HG02973 (cell line): ENCODE measurements around the gene CNIH4.
"Not testable (repeated sequence)": the region's sequence is repeated elsewhere in the genome, so short reads cannot be mapped to it uniquely, and the experiment has no call there.

Experiments
- ATAC-seq: cut with Tn5 transposase; IDR thresholded peaks from one replicate; pipeline ENCODE4 v1.9.1; 2021; ENCODE audit warnings: moderate library complexity; ENCODE audit not compliant: unreplicated experiment

The CNIH4 gene

DNA sequence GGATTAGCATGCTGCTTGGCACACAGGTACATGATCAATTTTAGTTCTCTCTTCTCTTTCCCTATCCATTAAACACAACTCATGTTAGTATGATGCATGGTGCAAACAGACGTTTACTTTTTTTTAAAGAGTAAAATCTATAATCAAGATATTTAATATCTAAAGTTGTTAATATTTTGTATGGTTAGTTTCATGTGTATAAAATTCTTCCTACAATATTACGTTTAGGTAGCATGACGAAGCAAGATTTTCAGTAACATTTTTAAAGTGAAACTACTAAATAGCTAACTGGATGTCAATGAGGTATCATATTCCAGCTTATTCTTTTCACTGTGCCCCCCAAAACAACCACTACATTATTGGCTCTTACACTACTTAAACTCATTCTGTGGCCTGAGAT, 36.6 kb downstream of the CNIH4 start:
- ATAC-seq = no peak

DNA sequence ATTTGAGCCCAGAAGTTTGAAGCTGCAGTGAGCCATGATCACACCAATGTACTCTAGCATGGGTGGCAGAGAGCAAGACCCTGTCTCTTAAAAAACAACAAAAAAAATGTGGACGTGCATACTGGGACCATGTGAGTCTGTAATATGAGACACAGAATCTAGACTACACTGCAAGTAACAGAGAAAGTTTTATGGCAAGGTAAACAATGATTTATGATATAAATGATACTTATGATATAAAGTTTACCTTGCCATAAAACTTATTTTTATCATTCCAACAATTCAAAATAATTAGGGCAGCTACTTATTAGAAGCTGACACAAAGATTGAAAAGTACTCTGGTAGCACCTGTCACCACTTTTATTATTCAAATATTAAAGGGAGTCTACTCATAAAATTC, 43.2 kb downstream of the CNIH4 start:
- no peak for ATAC-seq

DNA sequence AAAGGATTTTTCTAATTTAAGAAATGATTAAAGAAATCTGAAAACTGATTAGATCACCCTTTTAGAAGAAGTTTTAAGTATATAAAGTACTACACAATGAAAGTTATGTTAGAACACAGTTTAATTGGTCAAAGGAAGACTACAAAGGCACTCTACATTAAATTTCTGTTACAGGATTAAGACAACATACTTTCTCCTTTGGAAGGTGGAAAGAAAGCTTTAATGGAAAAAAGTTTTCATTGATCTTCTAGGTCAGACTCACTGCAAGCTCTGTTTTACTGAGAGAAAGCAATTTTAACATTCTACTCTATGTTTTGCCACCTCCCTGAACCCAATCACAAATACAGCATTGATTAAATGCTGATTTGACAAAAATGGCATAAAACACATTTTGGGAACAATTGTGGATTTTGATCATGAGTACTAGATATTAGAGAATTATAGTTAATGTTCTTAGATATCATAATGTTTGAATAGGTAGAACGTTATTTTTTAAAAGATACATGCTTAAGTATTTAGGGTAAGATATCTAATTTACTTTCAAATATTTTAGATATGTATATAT, 45.9 kb downstream of the CNIH4 start:
- ATAC-seq = no peak

DNA sequence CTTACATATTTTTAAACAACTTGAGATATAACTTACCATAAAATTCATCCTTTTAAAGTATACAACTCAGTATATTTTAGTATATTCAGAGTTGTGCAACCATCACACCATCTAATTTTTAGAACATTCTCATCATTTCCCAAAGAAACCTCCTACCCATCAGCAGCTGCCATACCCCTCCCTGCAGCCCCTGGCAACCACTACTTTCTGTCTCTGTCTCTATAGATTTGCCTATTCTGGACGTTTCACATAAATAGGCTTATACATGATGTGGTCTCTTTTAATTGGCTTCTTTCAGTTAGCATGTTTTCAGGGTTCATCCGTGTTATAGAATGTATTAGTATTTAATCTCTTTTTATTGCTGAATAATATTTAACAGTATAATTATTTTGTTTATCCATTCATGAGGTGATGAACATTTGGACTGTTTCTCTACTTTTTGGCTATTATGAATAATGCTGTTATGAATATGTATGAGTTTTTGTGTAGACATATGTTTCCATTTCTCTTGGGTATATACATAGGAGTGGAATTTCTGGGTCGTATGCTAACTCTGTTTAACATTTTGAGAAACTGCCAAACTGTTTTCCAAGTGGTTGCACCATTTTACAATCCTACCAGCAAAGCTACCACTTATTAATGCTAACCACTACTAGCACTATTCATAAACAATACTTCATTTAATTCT, 48.4 kb downstream of the CNIH4 start:
- ATAC-seq = no peak

DNA sequence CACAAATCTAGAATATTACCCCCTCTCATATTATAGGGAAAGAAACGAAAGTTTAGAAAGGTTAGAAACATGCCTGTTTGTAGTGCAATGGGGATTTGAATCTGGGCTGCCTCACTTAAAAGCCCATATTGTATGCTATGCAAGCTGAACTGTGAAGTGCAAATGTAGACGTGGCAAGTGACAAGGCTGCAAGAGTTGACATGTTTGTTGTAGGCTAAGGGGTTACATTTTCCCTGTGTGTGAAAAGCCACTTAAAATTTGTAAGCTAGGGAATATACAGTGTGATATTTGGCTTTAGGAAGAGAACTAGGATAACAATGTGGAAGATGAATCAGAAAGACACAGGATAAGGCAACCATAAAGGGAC, 48.9 kb downstream of the CNIH4 start:
- no peak for ATAC-seq

DNA sequence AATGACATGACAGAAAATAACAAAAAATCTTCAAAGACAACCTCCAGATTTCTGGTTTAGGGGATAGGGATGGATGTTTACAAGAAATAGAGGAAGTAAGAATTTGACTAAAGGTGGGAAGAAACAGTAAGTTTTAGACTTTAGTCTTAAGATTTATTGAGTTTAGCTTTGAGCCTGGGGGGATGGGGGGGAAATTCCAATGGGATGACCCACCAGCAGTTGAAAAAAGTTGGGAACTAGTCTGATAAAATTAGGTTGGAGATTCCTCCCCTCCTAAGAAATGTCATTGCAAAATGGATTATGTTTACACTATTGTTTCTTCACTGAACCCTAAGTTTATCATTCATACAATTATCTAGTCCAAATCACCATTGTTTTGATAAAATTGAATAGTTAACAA, 49.5 kb downstream of the CNIH4 start:
- no peak for ATAC-seq

DNA sequence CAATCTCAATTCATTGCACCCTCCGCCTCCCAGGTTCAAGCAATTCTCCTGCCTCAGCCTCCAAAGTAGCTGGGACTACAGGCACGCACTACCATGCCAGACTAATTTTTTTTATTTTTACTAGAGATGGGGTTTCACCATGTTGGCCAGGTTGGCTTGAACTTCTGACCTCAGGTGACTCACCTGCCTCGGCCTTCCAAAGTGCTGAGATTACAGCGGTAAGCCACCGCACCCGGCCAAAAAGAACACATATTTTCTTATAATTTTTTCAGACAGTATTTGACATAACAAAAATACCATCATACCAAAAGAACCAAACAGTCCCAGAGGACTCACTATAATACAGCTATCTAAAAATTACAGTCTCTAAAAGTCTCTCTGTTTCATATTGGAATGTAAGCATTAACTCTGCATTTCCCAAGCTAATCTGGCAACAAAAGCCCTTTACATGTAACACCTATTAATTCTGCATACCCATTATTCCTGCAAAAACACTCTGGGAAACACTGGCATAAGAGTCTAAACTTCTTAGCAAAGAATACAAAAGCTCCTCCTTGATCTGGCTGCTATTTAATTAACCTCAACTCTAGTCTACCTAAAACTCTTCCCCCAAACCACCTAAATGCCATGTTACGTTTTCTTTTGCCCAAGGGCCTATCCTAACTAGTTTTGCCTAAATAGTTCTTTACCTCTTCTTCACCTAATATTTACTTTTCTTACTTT, 51.1 kb downstream of the CNIH4 start:
- no peak for ATAC-seq

DNA sequence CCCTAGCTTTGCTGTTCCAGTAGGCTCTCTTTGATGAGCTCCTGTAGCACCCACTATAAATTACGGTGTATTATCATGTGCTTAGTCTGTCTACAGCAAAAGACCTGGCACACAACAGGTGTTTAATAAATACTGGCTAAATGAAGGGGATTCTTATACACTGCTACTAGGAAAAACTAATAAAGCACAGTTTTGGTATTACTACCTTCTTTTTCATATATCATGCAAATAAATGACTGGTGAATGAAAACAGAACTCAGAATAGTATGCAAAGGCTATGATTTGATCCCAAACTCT, 51.6 kb downstream of the CNIH4 start:
- no peak for ATAC-seq

DNA sequence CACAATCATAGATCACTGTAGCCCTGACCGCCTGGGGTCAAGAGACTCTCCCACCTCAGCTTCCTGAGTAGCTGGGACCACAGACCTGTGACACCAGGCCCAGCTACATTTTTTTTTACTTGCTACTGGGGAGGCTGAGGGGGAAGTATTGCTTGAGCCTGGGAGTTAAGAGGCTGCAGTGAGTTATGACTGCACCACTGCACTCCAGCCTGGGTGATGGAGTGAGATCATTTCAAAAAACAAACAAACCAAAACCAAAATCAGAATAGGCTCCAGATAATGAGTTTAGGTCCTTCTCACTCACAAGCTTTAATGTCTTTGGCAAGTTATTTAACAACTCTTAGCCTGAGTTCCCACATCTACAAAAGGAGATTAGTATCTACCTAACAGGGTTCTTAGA, 55.1 kb downstream of the CNIH4 start:
- ATAC-seq = no peak

DNA sequence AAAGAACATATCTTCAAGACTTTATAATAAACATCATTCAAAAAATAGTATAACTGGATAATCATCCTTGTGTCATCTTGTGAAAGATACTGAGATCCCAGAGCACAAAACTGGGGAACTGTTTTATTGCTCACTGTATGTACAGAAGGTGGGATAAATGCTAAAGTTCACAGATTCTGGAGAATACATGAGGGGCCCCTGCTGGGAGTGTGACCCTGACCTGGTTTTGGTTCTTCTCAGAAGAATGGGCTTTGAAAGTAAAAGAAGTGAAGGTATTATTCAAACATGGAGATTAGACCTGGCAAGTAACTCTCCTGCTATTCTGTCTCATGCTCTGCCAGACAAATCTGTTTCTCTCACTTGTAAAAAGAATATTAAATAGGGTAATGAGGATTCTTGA, 63.4 kb downstream of the CNIH4 start:
- no peak for ATAC-seq

DNA sequence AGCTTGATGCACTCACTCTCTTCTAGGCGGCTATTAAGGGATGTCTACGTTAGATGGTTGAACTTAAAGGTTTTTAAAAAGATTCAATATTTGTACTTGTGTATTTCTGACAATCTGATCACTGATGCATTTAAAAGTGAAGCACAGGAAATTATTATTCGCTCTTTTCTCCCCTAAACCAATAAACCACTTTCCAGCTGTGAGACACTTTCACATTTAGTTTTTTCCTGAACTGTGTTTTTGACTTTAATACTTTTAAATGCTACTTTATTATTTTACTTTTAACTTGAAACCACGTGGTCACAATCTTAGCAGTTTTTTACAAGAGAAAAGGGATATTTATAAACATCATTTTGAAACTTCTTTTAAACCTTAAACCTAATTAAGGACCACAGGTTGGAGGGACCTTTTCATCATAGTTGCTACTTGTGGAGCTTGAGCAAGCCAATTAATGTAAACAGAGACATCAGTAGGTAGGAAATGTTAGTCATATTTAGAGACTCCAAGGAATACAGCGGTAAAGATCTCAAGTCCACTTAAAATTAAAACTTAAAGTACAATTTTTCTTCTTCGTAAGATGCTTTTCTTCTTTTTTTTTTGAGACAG, 68.7 kb downstream of the CNIH4 start:
- no peak for ATAC-seq

DNA sequence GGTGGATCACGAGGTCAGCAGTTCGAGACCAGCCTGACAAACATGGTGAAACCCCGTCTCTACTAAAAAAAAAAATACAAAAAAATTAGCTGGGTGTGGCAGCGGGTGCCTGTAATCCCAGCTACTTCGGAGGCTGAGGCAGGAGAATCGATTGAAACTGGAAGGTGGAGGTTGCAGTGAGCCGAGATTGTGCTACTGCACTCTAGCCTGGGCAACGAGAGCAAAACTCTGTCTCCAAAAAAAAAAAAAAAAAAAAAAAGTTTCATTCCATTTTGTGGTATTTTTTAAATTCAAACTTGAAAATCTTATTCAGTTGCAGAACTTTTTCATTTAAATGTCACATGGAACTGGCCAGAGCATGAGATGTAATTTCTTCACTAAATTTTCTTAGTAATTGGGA, 70.2 kb downstream of the CNIH4 start:
- ATAC-seq = not testable (repeated sequence)

DNA sequence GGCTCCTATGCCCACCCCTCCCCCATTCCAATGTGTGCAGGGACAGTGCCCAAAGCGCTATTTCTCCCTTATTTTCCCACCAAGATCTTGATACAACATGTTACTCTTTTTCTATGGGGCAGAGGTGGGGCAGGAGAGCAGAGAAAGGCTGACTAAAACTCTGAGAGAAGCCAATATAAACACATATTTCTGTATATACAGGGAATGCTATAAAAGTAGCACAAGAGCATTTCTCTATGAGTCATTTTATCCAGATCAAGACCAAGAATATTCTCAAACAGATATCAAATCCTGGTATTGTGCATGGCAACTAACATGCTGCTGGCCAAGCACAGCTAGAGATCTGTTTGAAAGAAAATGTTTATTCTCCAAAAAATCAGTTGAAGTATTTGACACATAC, 70.7 kb downstream of the CNIH4 start:
- no peak for ATAC-seq

DNA sequence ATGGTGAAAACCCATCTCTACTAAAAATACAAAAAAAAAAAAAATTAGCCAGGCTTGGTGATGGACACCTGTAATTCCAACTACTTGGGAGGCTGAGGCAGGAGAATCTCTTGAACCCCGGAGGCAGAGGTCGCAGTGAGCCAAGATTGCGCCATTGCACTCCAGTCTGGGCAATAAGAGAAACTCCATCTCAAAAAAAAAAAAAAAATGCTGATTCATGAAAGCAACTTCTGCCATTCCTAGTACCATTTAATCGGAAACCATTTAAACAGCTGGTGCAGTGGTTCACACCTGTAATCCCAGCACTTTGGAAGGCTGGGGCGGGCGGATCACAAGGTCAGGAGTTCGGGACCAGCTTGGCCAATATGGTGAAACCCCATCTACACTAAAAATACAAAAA, 72.0 kb downstream of the CNIH4 start:
- not testable (repeated sequence) for ATAC-seq
